ENCODE data around the gene CD101. TPM values are rescaled to one million over a fixed set of nuclear protein-coding genes. Genes with fewer than 3 reads are reported as not detected.

Gene CD101
- total and polyA plus RNA-seq, 2 of the 8 experiments (the other 6 are each of a cell fraction or from before 2014, with no cell fraction given): 1.1 to 1.2 TPM

DNA sequence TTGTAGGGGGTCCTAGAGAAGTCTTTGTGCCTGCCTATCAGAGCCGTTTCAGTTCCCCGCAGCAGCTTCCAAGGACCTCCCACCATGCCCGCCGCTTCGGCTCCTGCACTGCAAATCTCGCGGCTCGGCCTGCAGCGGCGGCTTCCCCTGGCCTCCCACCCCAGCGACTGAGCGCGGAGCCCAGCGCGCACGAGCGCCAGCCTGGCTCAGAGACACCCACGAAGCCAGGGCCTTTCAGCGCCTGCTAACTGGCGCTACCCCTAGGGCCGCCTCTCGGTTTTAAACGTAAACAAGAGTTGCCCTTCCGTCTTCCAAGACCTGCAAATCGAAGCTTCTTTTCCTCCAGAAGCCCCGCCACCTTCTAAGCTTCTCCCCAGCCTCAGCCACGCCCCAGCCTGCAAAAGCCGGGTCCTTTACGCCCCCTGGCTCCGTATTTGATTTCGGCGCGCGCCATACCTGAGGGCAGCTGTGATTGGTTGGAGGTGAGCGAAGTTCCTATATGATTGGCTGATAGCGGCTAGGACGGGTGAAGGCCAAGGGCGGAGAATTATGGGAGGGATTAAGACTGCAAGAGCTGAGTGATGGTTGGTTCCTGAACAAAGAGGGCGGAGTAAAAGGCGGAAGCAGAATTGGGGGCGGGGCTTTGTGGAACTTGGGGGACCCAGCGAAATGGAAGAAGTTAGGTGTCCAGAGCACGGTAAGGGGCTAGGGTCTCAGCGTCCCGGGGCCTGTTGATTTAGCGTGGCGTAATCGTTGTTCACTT is 58.3 kb downstream of the CD101 start, which contains the start of gene TTF2 (continued):
- TF ChIP-seq POLR2A (IDR thresholded peaks at IDR 0.05; ENCODE audit: control extremely low read depth in 1 of 2, low read depth in 2 of 2, low read length in 2 of 2) (peak; percentile 80 to 89), TAF1 (IDR thresholded peaks at IDR 0.05; ENCODE audit: low read depth, low read length) (peak; percentile 78), GABPA (IDR thresholded peaks at IDR 0.05; ENCODE audit: borderline replicate concordance, insufficient read depth, low read length) (no peak), TBP (IDR thresholded peaks at IDR 0.05; ENCODE audit: low read depth, low read length) (peak; percentile 67), FOSL1 (IDR thresholded peaks at IDR 0.05; ENCODE audit: insufficient read depth, low read depth, low read length) (no peak), HDAC6 (IDR thresholded peaks at IDR 0.05; ENCODE audit: low read depth, low read length) (no peak), SIX5 (IDR thresholded peaks at IDR 0.05; ENCODE audit: low read depth, low read length) (no peak), SP1 (IDR thresholded peaks at IDR 0.05; ENCODE audit: low read depth, low read length) (peak; percentile 92), CTBP2 (IDR thresholded peaks at IDR 0.05; ENCODE audit: borderline replicate concordance, insufficient read depth, insufficient read length, low read length) (no peak), POU5F1 (IDR thresholded peaks at IDR 0.05; ENCODE audit: low read depth, low read length) (no peak), SAP30 (IDR thresholded peaks at IDR 0.05; ENCODE audit: insufficient read depth, insufficient replicate concordance, low read length) (no peak), MAFK (IDR thresholded peaks at IDR 0.05; ENCODE audit: low read depth, low read length) (no peak), SUZ12 (IDR thresholded peaks at IDR 0.05; ENCODE audit: low read length) (no peak), JUN (IDR thresholded peaks at IDR 0.05; ENCODE audit: low read depth, low read length) (no peak), SIRT6 (IDR thresholded peaks at IDR 0.05; ENCODE audit: low read length) (no peak), RBBP5 (IDR thresholded peaks at IDR 0.05; ENCODE audit: borderline replicate concordance, low read depth, low read length) (no peak; the same call in 1 of the 2 replicates), SP4 (IDR thresholded peaks at IDR 0.05; ENCODE audit: low read length) (peak; percentile 69), RXRA (IDR thresholded peaks at IDR 0.05; ENCODE audit: insufficient read depth, low read depth, low read length) (no peak), CBX8 (IDR thresholded peaks at IDR 0.05; ENCODE audit: borderline replicate concordance, low read depth, low read length) (no peak), RFX5 (IDR thresholded peaks at IDR 0.05; ENCODE audit: borderline replicate concordance, low read depth, low read length) (0 out of 2 replicates have a peak, but pooled peaks have one; percentile 22)
- TF ChIP-seq, protein P1, sequence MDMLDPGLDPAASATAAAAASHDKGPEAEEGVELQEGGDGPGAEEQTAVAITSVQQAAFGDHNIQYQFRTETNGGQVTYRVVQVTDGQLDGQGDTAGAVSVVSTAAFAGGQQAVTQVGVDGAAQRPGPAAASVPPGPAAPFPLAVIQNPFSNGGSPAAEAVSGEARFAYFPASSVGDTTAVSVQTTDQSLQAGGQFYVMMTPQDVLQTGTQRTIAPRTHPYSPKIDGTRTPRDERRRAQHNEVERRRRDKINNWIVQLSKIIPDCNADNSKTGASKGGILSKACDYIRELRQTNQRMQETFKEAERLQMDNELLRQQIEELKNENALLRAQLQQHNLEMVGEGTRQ (IDR thresholded peaks at IDR 0.05; ENCODE audit: low read length): no peak
- TF ChIP-seq, protein P2, sequence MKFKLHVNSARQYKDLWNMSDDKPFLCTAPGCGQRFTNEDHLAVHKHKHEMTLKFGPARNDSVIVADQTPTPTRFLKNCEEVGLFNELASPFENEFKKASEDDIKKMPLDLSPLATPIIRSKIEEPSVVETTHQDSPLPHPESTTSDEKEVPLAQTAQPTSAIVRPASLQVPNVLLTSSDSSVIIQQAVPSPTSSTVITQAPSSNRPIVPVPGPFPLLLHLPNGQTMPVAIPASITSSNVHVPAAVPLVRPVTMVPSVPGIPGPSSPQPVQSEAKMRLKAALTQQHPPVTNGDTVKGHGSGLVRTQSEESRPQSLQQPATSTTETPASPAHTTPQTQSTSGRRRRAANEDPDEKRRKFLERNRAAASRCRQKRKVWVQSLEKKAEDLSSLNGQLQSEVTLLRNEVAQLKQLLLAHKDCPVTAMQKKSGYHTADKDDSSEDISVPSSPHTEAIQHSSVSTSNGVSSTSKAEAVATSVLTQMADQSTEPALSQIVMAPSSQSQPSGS (IDR thresholded peaks at IDR 0.05; ENCODE audit: low read length): no peak
